Endothelial cell of umbilical vein (primary cell): ENCODE measurements around the gene ARHGEF7.

Source experiments
- CTCF ChIP-seq, 2 donors: IDR thresholded peaks; 1 replicate in 1 of 2; 2 replicates in 1 of 2; pipeline ENCODE4 v1.5.1; 2011; ENCODE audit warnings: low read length in 2 of 2, mild to moderate bottlenecking in 2 of 2, moderate library complexity in 2 of 2, control low read depth in 1 of 2, inconsistent platforms in 1 of 2, low read depth in 1 of 2; ENCODE audit not compliant: insufficient read depth in 1 of 2; ENCODE audit errors: extremely low read depth in 1 of 2
- EZH2 ChIP-seq: IDR thresholded peaks from 2 replicates; pipeline ENCODE4 v1.6.1; 2012; ENCODE audit warnings: borderline replicate concordance, low read depth, mild to moderate bottlenecking, moderate library complexity, low read length, inconsistent platforms; ENCODE audit not compliant: severe bottlenecking
- MAX ChIP-seq: IDR thresholded peaks from 2 replicates; pipeline ENCODE4 v1.6.1; 2011; ENCODE audit not compliant: insufficient read depth, insufficient read length
- POLR2A ChIP-seq: IDR thresholded peaks from 2 replicates; pipeline ENCODE4 v1.6.1; 2012; ENCODE audit warnings: low read depth, mild to moderate bottlenecking, control low read depth, low read length
- POLR2AphosphoS5 ChIP-seq: IDR thresholded peaks from 2 replicates; pipeline ENCODE4 v1.6.1; 2012; ENCODE audit warnings: low read depth, mild to moderate bottlenecking, control low read depth, low read length, moderate library complexity; ENCODE audit not compliant: insufficient read depth

DNA sequence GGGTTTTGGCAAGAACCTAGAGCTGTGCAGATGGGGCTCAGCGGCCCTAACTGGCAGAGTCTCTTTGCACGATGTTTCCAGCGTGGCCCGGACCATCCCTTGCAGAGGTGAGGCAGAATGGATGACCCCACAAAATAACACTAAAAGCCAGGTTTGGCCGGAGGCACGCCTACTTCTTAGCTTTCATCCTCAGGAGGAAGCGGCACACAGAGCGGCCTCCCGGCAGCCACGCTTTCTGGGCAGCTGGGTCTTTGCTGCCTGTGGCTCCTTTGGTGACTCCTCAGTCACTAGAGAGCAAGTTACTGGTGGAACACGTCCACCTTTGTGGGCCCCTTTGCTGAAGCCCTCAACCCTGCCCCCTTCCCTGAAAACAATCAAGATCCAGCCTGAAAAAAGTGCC lies 230.6 kb downstream of the ARHGEF7 start:
- TF ChIP-seq CTCF (IDR thresholded peaks at IDR 0.05; ENCODE audit: extremely low read depth in 1 of 2, insufficient read depth in 1 of 2, low read depth in 1 of 2, low read length in 2 of 2) (no peak), POLR2A (no peak), MAX (no peak), EZH2 (no peak), POLR2AphosphoS5 (no peak)
